ENCODE results near the gene NUP58.
A peak's percentile ranks its signal among the peaks of the same experiment; 100 is the strongest.

NUP58 gene

GRCh38 chr13:25301347-25302113 is at the start of gene NUP58:
NUP58 (plus strand) TSS chr13:25301625; CDS start chr13:25301774, 149 bp downstream.
- peak; percentile 15 for DNase-seq

- no peak for DNase-seq
Measured at GRCh38 chr13:25252225-25252624, 49.2 kb upstream of the NUP58 start.

- DNase-seq, result no peak
Measured at GRCh38 chr13:25252752-25253151, 48.7 kb upstream of the NUP58 start.

- no peak for DNase-seq
Measured at GRCh38 chr13:25253702-25254101, 47.7 kb upstream of the NUP58 start.

GRCh38 chr13:25262261-25262660 is 39.2 kb upstream of the NUP58 start:
- no peak for DNase-seq

- no peak for DNase-seq
Measured at GRCh38 chr13:25266706-25267105, 34.7 kb upstream of the NUP58 start.

- DNase-seq, result no peak
Measured at GRCh38 chr13:25267715-25268114, 33.7 kb upstream of the NUP58 start.

- no peak for DNase-seq
Measured at GRCh38 chr13:25268561-25268960, 32.9 kb upstream of the NUP58 start.

- DNase-seq, result no peak
Measured at GRCh38 chr13:25276748-25277147, 24.7 kb upstream of the NUP58 start.

- no peak for DNase-seq
Measured at GRCh38 chr13:25280396-25280795, 21.0 kb upstream of the NUP58 start.

- DNase-seq, result no peak
Measured at GRCh38 chr13:25281193-25281934, 20.1 kb upstream of the NUP58 start.

GRCh38 chr13:25281935-25282332 is 19.5 kb upstream of the NUP58 start:
- DNase-seq, result no peak

GRCh38 chr13:25286308-25286968 is 15.0 kb upstream of the NUP58 start:
- DNase-seq, result peak; percentile 14

- DNase-seq, result peak; percentile 15
Measured at GRCh38 chr13:25286969-25287961, 14.2 kb upstream of the NUP58 start, which contains the start of gene MTMR6. MTMR6 (minus strand) TSS chr13:25287488; CDS start chr13:25287247, 241 bp downstream.

- no peak for DNase-seq
Measured at GRCh38 chr13:25288966-25289365, 12.5 kb upstream of the NUP58 start.

- no peak for DNase-seq
Measured at GRCh38 chr13:25291691-25292090, 9.7 kb upstream of the NUP58 start.

- no peak for DNase-seq
Measured at GRCh38 chr13:25292301-25292700, 9.1 kb upstream of the NUP58 start.

- no peak for DNase-seq
Measured at GRCh38 chr13:25295228-25295627, 6.2 kb upstream of the NUP58 start.

- DNase-seq, result no peak
Measured at GRCh38 chr13:25295701-25296100, 5.7 kb upstream of the NUP58 start.

- DNase-seq, result no peak
Measured at GRCh38 chr13:25300861-25301346, 521 bp upstream of the NUP58 start.

GRCh38 chr13:25302121-25302520 is 696 bp downstream of the NUP58 start:
- DNase-seq, result no peak
